Neutrophil (primary cell): ENCODE results near the gene VPREB1.
"Not testable (repeated sequence)": the region's sequence is repeated elsewhere in the genome, so short reads cannot be mapped to it uniquely, and the experiment has no call there.

ENCODE experiments used
- H3K27ac ChIP-seq: fragments of 200-600 bp; sonication (generic); 2 replicates; pipeline ENCODE4 v1.5.1; 2016; ENCODE audit warnings: mild to moderate bottlenecking, moderate library complexity
- H3K27me3 ChIP-seq: fragments of 200-600 bp; sonication (generic); 2 replicates; pipeline ENCODE4 v1.6.0; 2016; ENCODE audit warnings: mild to moderate bottlenecking
- H3K36me3 ChIP-seq: fragments of 200-600 bp; sonication (generic); 2 replicates; pipeline ENCODE4 v1.5.1; 2017
- H3K4me1 ChIP-seq, 2 experiments: fragments of 200-600 bp in 1 of 2; sonication (generic) in 1 of 2; 1 replicate in 1 of 2; 2 replicates in 1 of 2; pipeline versions ENCODE4 v1.5.1 to v1.6.1; 2013 to 2016; ENCODE audit warnings: low read depth in 1 of 2, low read length in 1 of 2, mild to moderate bottlenecking in 1 of 2, moderate library complexity in 1 of 2; ENCODE audit not compliant: control insufficient read depth in 1 of 2, insufficient read depth in 1 of 2
- H3K4me3 ChIP-seq, 2 experiments: fragments of 200-600 bp in 1 of 2; sonication (generic) in 1 of 2; 1 replicate in 1 of 2; 2 replicates in 1 of 2; pipeline ENCODE4 v1.5.1; 2013 to 2016; ENCODE audit warnings: low read depth in 1 of 2, low read length in 1 of 2, mild to moderate bottlenecking in 1 of 2, moderate library complexity in 1 of 2
- H3K9me3 ChIP-seq: fragments of 200-600 bp; sonication (generic); 2 replicates; pipeline ENCODE4 v1.5.1; 2016
- CTCF ChIP-seq: fragments of 200-600 bp; sonication (generic); IDR thresholded peaks from 2 replicates; pipeline ENCODE4 v1.5.1; 2016; ENCODE audit warnings: antibody characterized with exemption

Gene VPREB1

GRCh38 chr22:22216450-22216959, 28.1 kb upstream of the VPREB1 start:
- Histone ChIP-seq H3K36me3 (no peaks in the 10 kb centered on the region), H3K4me1 (no peaks in the 10 kb centered on the region), H3K9me3 (no peaks in the 10 kb centered on the region), H3K4me3 (no peak overlapping the region), H3K27ac (no peak overlapping the region), H3K27me3 (peaks cover 9% of the 10 kb centered on the region)
- no peak for TF ChIP-seq CTCF

- TF ChIP-seq CTCF, result no peak
- no peaks in the 10 kb centered on the region for H3K9me3 ChIP-seq
- no peaks in the 10 kb centered on the region for H3K36me3 ChIP-seq
- no peak overlapping the region for H3K4me3 ChIP-seq
- H3K4me1 ChIP-seq, result no peaks in the 10 kb centered on the region
- H3K27me3 ChIP-seq, result peaks cover 2% of the 10 kb centered on the region
- H3K27ac ChIP-seq, result no peak overlapping the region
Measured at GRCh38 chr22:22218302-22218701, 26.3 kb upstream of the VPREB1 start.

- Histone ChIP-seq H3K27me3 (no peaks in the 10 kb centered on the region), H3K9me3 (no peaks in the 10 kb centered on the region), H3K4me1 (no peaks in the 10 kb centered on the region), H3K4me3 (no peak overlapping the region), H3K36me3 (no peaks in the 10 kb centered on the region), H3K27ac (no peak overlapping the region)
- TF ChIP-seq CTCF, result no peak
Measured at GRCh38 chr22:22219140-22219996, 25.2 kb upstream of the VPREB1 start.

GRCh38 chr22:22221043-22221442, 23.5 kb upstream of the VPREB1 start:
- not testable (repeated sequence) for H3K27ac ChIP-seq, H3K27me3 ChIP-seq, H3K4me3 ChIP-seq, H3K9me3 ChIP-seq, H3K4me1 ChIP-seq, H3K36me3 ChIP-seq

GRCh38 chr22:22226448-22227187, 18.0 kb upstream of the VPREB1 start:
- Histone ChIP-seq H3K27me3 (no peaks in the 10 kb centered on the region), H3K4me3 (no peak overlapping the region), H3K9me3 (no peaks in the 10 kb centered on the region), H3K27ac (no peak overlapping the region), H3K4me1 (no peaks in the 10 kb centered on the region), H3K36me3 (no peaks in the 10 kb centered on the region)
- no peak for TF ChIP-seq CTCF

GRCh38 chr22:22228421-22228820, 16.2 kb upstream of the VPREB1 start:
- no peak overlapping the region for H3K27ac ChIP-seq
- TF ChIP-seq CTCF, result no peak
- no peaks in the 10 kb centered on the region for H3K9me3 ChIP-seq
- H3K4me3 ChIP-seq, result no peak overlapping the region
- no peaks in the 10 kb centered on the region for H3K4me1 ChIP-seq
- H3K27me3 ChIP-seq, result no peaks in the 10 kb centered on the region
- H3K36me3 ChIP-seq, result no peaks in the 10 kb centered on the region
